Prostate gland (tissue), 2 donors: ENCODE measurements around the gene ADM. TPM values are rescaled to one million over a fixed set of nuclear protein-coding genes. Genes with fewer than 3 reads are reported as not detected.

ENCODE experiments used
- DNase-seq: peaks from one replicate; pipeline ENCODE4 v3.0.0-alpha.2; 2019; ENCODE audit warnings: low spot score
- H3K27ac ChIP-seq, 2 donors: fragments of 200-600 bp; sonication (generic); 2 replicates each; pipeline ENCODE4 v1.5.1; 2017 to 2019
- H3K27me3 ChIP-seq: fragments of 200-600 bp; sonication (generic); replicated peaks from 2 replicates; pipeline ENCODE4 v1.5.1; 2019; ENCODE audit not compliant: insufficient read depth
- H3K36me3 ChIP-seq, 2 donors: fragments of 200-600 bp; sonication (generic); 1 replicate in 1 of 2; 2 replicates in 1 of 2; pipeline versions ENCODE4 v1.5.1 to v1.8.1; 2017 to 2019
- H3K4me1 ChIP-seq: fragments of 200-600 bp; sonication (generic); replicated peaks from 2 replicates; pipeline ENCODE4 v1.5.1; 2019
- H3K4me3 ChIP-seq, 2 donors: fragments of 200-600 bp; sonication (generic); 2 replicates each; pipeline ENCODE4 v1.5.1; 2017 to 2019
- H3K9me3 ChIP-seq: fragments of 200-600 bp; sonication (generic); 2 replicates; pipeline ENCODE4 v1.5.1; 2017
- CTCF ChIP-seq, 4 experiments: fragments of 200-600 bp in 2 of 4; fragments of 450-650 bp in 2 of 4; sonication (generic) in 2 of 4; IDR thresholded peaks; 1 replicate in 3 of 4; 2 replicates in 1 of 4; pipeline ENCODE4 v1.5.1; 2016 to 2019; ENCODE audit warnings: antibody characterized with exemption in 4 of 4, mild to moderate bottlenecking in 2 of 4, moderate library complexity in 2 of 4
- POLR2A ChIP-seq: fragments of 450-650 bp; IDR thresholded peaks from one replicate; pipeline ENCODE4 v1.6.1; 2016; ENCODE audit warnings: antibody characterized with exemption, mild to moderate bottlenecking
- POLR2AphosphoS5 ChIP-seq: sonication (generic); formaldehyde crosslinking; IDR thresholded peaks from one replicate; pipeline ENCODE4 v1.6.1; 2017; ENCODE audit warnings: antibody characterized with exemption
- WGBS: methylation state at CpG from one replicate; pipeline ENCODE4 v1.1.5; 2018; 5-methylcytosine and 5-hydroxymethylcytosine counted together
- intact Hi-C: fragments of 100-400 bp; cut with DNase I; formaldehyde crosslinking; loops from one replicate; pipeline ENCODE4 v1.14.2; 2022
- total RNA-seq, 2 donors: library from RNA; depleted of rRNA; stranded (reverse); fragments of >200 nt; gene quantifications; one replicate each; pipeline ENCODE4 v1.1.0, GENCODE V29; 2016

Gene ADM
- total RNA-seq, 2 donors from 2014 or later = 20.4 to 33.7 TPM

GRCh38 chr11:10295064-10295901 is 9.6 kb upstream of the ADM start:
- H3K27me3 ChIP-seq = no peaks in the 10 kb centered on the region
- intact Hi-C loops = no loop called here
- no peak for DNase-seq
- peak overlapping the region in 1 of 2 donors; percentile 76 for H3K4me3 ChIP-seq
- H3K9me3 ChIP-seq = no peaks in the 10 kb centered on the region
- peaks cover 3% of the 10 kb centered on the region for H3K4me1 ChIP-seq
- H3K36me3 ChIP-seq = no peaks in the 10 kb centered on the region
- H3K27ac ChIP-seq = peak overlapping the region in 1 of 2 donors; percentile 96
- no peak for TF ChIP-seq CTCF (IDR thresholded peaks at IDR 0.05)
- 63% methylated on average over 10 of the region's 10 CpGs for WGBS

- TF ChIP-seq POLR2AphosphoS5 (no peak), POLR2A (no peak), CTCF (IDR thresholded peaks at IDR 0.05) (no peak)
- H3K4me1 ChIP-seq = peaks cover 4% of the 10 kb centered on the region
- DNase-seq = no peak
- no peaks in the 10 kb centered on the region for H3K9me3 ChIP-seq
- intact Hi-C loops = no loop called here
- WGBS = 93% methylated on average over 5 of the region's 5 CpGs
- H3K27me3 ChIP-seq = no peaks in the 10 kb centered on the region
- no peak overlapping the region for H3K27ac ChIP-seq
- no peak overlapping the region for H3K4me3 ChIP-seq
- no peaks in the 10 kb centered on the region for H3K36me3 ChIP-seq
These were observed 6.5 kb upstream of the ADM start for GRCh38 chr11:10298342-10298741.

GRCh38 chr11:10301656-10302358 is 3.1 kb upstream of the ADM start:
- Histone ChIP-seq H3K4me3 (peak overlapping the region; percentile 54 to 58), H3K27me3 (no peaks in the 10 kb centered on the region), H3K4me1 (peaks cover 11% of the 10 kb centered on the region), H3K36me3 (no peaks in the 10 kb centered on the region), H3K9me3 (no peaks in the 10 kb centered on the region), H3K27ac (peak overlapping the region; percentile 95 to 96)
- intact Hi-C loops = loop anchor here (10.0 kb wide), 2 partner anchors 327 to 727 kb away; partner anchors contain the start of gene WEE1
- TF ChIP-seq POLR2AphosphoS5 (no peak), CTCF (IDR thresholded peaks at IDR 0.05) (no peak), POLR2A (no peak)
- 36% methylated on average over 9 of the region's 9 CpGs for WGBS
- DNase-seq = no peak

- peak overlapping the region; percentile 54 to 58 for H3K4me3 ChIP-seq
- TF ChIP-seq POLR2A = no peak
- TF ChIP-seq POLR2AphosphoS5 = no peak
- peak overlapping the region; percentile 95 to 96 for H3K27ac ChIP-seq
- WGBS = 26% methylated on average over 10 of the region's 10 CpGs
- no peak for DNase-seq
- no peaks in the 10 kb centered on the region for H3K27me3 ChIP-seq
- H3K36me3 ChIP-seq = no peaks in the 10 kb centered on the region
- peaks cover 11% of the 10 kb centered on the region for H3K4me1 ChIP-seq
- intact Hi-C loops = loop anchor here (10.0 kb wide), 2 partner anchors 328 to 728 kb away; partner anchors contain the start of gene WEE1
- H3K9me3 ChIP-seq = no peaks in the 10 kb centered on the region
These were observed 2.5 kb upstream of the ADM start for GRCh38 chr11:10302359-10302743.

- peak; percentile 92 for DNase-seq
- TF ChIP-seq POLR2A (peak; percentile 54), POLR2AphosphoS5 (peak; percentile 83), CTCF (IDR thresholded peaks at IDR 0.05) (peak in 2 of 4 experiments; percentile 12 to 37)
- no peaks in the 10 kb centered on the region for H3K9me3 ChIP-seq
- peaks cover 11% of the 10 kb centered on the region for H3K4me1 ChIP-seq
- intact Hi-C loops = loop anchor here (10.0 kb wide), 2 partner anchors 328 to 728 kb away; partner anchors contain the start of gene WEE1
- no peaks in the 10 kb centered on the region for H3K27me3 ChIP-seq
- peak overlapping the region; percentile 54 to 58 for H3K4me3 ChIP-seq
- H3K27ac ChIP-seq = peak overlapping the region; percentile 95 to 96
- no peaks in the 10 kb centered on the region for H3K36me3 ChIP-seq
- 5% methylated on average over 56 of the region's 56 CpGs for WGBS
These were observed 1.9 kb upstream of the ADM start for GRCh38 chr11:10302744-10303557.
